GM21576 (cell line): ENCODE results near the gene C4orf36.
"Not testable (repeated sequence)": the region's sequence is repeated elsewhere in the genome, so short reads cannot be mapped to it uniquely, and the experiment has no call there.

Experiments used
- ATAC-seq: cut with Tn5 transposase; IDR thresholded peaks from one replicate; pipeline ENCODE4 v1.9.1; 2021; ENCODE audit warnings: mild to moderate bottlenecking, moderate library complexity; ENCODE audit not compliant: unreplicated experiment

C4orf36 gene

GRCh38 chr4:86917212-86918039, 25.2 kb upstream of the C4orf36 start:
- ATAC-seq: no peak

GRCh38 chr4:86916392-86916791, 24.2 kb upstream of the C4orf36 start:
- no peak for ATAC-seq

GRCh38 chr4:86910820-86911684, 18.8 kb upstream of the C4orf36 start:
- no peak for ATAC-seq

- no peak for ATAC-seq
These were observed 18.1 kb upstream of the C4orf36 start for GRCh38 chr4:86910369-86910768.

GRCh38 chr4:86909546-86910295, 17.5 kb upstream of the C4orf36 start:
- no peak for ATAC-seq

GRCh38 chr4:86908251-86908657, 16.0 kb upstream of the C4orf36 start:
- no peak for ATAC-seq

GRCh38 chr4:86901864-86902263, 9.6 kb upstream of the C4orf36 start:
- no peak for ATAC-seq

- ATAC-seq: no peak
These were observed 6.3 kb upstream of the C4orf36 start for GRCh38 chr4:86898562-86898961.

- ATAC-seq: no peak
These were observed 4.4 kb upstream of the C4orf36 start for GRCh38 chr4:86896596-86896995.

- no peak for ATAC-seq
These were observed 3.7 kb upstream of the C4orf36 start for GRCh38 chr4:86895692-86896488.

- ATAC-seq: no peak
These were observed 2.2 kb upstream of the C4orf36 start for GRCh38 chr4:86894455-86894854.

GRCh38 chr4:86893136-86893535, 914 bp upstream of the C4orf36 start:
- ATAC-seq: no peak

GRCh38 chr4:86892636-86892960, 376 bp upstream of the C4orf36 start:
- no peak for ATAC-seq

- no peak for ATAC-seq
These were observed 1.4 kb downstream of the C4orf36 start for GRCh38 chr4:86890790-86891189.

GRCh38 chr4:86879641-86880040, 12.6 kb downstream of the C4orf36 start:
- ATAC-seq: no peak

- ATAC-seq: no peak
These were observed 13.6 kb downstream of the C4orf36 start for GRCh38 chr4:86878640-86879039.

- ATAC-seq: no peak
These were observed 15.1 kb downstream of the C4orf36 start for GRCh38 chr4:86876894-86877685.

- ATAC-seq: not testable (repeated sequence)
These were observed 16.8 kb downstream of the C4orf36 start for GRCh38 chr4:86875436-86875835.

- ATAC-seq: no peak
These were observed 20.1 kb downstream of the C4orf36 start for GRCh38 chr4:86872135-86872534.
